Neural cell (in vitro differentiated cells): ENCODE measurements around the gene CIBAR2. TPM values are rescaled to one million over a fixed set of nuclear protein-coding genes. Genes with fewer than 3 reads are reported as not detected.

Source experiments
- H2AFZ ChIP-seq: fragments of 200-600, 300-800 bp; sonication (generic), shearing (Covaris generic); 2 replicates; pipeline ENCODE4 v1.6.0; 2014; ENCODE audit warnings: low read depth, mild to moderate bottlenecking, antibody characterized with exemption, low read length, moderate library complexity
- H3F3A ChIP-seq: fragments of 200-600 bp; shearing (Covaris generic); 2 replicates; pipeline ENCODE4 v1.6.1; 2016; ENCODE audit warnings: mild to moderate bottlenecking, moderate library complexity, mixed read lengths, antibody characterized with exemption, low read length; ENCODE audit not compliant: insufficient read depth, poor library complexity, severe bottlenecking
- H3K27ac ChIP-seq: fragments of 200-600, 300-800 bp; sonication (generic), shearing (Covaris generic); 2 replicates; pipeline ENCODE4 v1.5.1; 2014; ENCODE audit warnings: mild to moderate bottlenecking, low read length, moderate library complexity
- H3K27me3 ChIP-seq: fragments of 300-800, 200-600 bp; sonication (generic), shearing (Covaris generic); 2 replicates; pipeline ENCODE4 v1.6.0; 2014; ENCODE audit warnings: mild to moderate bottlenecking, low read depth, low read length, moderate library complexity; ENCODE audit not compliant: insufficient read depth
- H3K36me3 ChIP-seq: fragments of 300-800, 200-600 bp; sonication (generic), shearing (Covaris generic); 2 replicates; pipeline ENCODE4 v1.5.1; 2014; ENCODE audit warnings: mild to moderate bottlenecking, antibody characterized with exemption, low read length, moderate library complexity; ENCODE audit not compliant: insufficient read depth
- H3K4me2 ChIP-seq: fragments of 300-800, 200-600 bp; sonication (generic), shearing (Covaris generic); 2 replicates; pipeline ENCODE4 v1.6.0; 2014; ENCODE audit warnings: mild to moderate bottlenecking, low read length
- H3K4me3 ChIP-seq: fragments of 300-800, 200-600 bp; sonication (generic), shearing (Covaris generic); 2 replicates; pipeline ENCODE4 v1.5.1; 2014; ENCODE audit warnings: mild to moderate bottlenecking, low read length, moderate library complexity
- H3K79me2 ChIP-seq: fragments of 200-600 bp; shearing (Covaris generic); replicated peaks from 2 replicates; pipeline ENCODE4 v1.6.0; 2014; ENCODE audit warnings: mild to moderate bottlenecking, low read length, moderate library complexity; ENCODE audit not compliant: insufficient read depth
- H3K9ac ChIP-seq: fragments of 300-800, 200-600 bp; sonication (generic), shearing (Covaris generic); 2 replicates; pipeline ENCODE4 v1.6.1; 2016; ENCODE audit warnings: mild to moderate bottlenecking, low read length, mixed read lengths
- H3K9me2 ChIP-seq: fragments of 200-600 bp; shearing (Covaris generic); 2 replicates; pipeline ENCODE4 v1.6.1; 2016; ENCODE audit warnings: mild to moderate bottlenecking, low read length, mixed read lengths; ENCODE audit not compliant: insufficient read depth
- H3K9me3 ChIP-seq: fragments of 200-600, 300-800 bp; sonication (generic), shearing (Covaris generic); 2 replicates; pipeline ENCODE4 v1.6.1; 2016; ENCODE audit warnings: mild to moderate bottlenecking, mixed run types, low read length, moderate library complexity, mixed read lengths
- H4K20me1 ChIP-seq: fragments of 200-600 bp; shearing (Covaris generic); 2 replicates; pipeline ENCODE4 v1.6.1; 2016; ENCODE audit warnings: mild to moderate bottlenecking, mixed run types; ENCODE audit not compliant: insufficient read depth
- EP300 ChIP-seq: fragments of 450-650 bp; conservative IDR thresholded peaks from 2 replicates; pipeline ENCODE4 v1.6.1; 2014; ENCODE audit warnings: antibody characterized with exemption, mild to moderate bottlenecking, moderate library complexity; ENCODE audit not compliant: poor library complexity, severe bottlenecking
- EZH2 ChIP-seq: fragments of 200-600, 300-800 bp; shearing (Covaris generic), sonication (generic); IDR thresholded peaks from 2 replicates; pipeline ENCODE4 v1.6.1; 2014; ENCODE audit warnings: antibody characterized with exemption, low read length, borderline replicate concordance, mild to moderate bottlenecking; ENCODE audit not compliant: insufficient read depth, poor library complexity, severe bottlenecking
- MXI1 ChIP-seq: fragments of 450-650 bp; conservative IDR thresholded peaks from 2 replicates; pipeline ENCODE4 v1.6.1; 2014; ENCODE audit warnings: antibody characterized with exemption, mild to moderate bottlenecking; ENCODE audit not compliant: poor library complexity, severe bottlenecking
- POLR2AphosphoS5 ChIP-seq: IDR thresholded peaks from 2 replicates; pipeline ENCODE4 v1.6.1; 2012
- RAD21 ChIP-seq: fragments of 450-650 bp; conservative IDR thresholded peaks from 2 replicates; pipeline ENCODE4 v1.6.1; 2014; ENCODE audit warnings: antibody characterized with exemption, mild to moderate bottlenecking, moderate library complexity
- SMC3 ChIP-seq: fragments of 450-650 bp; conservative IDR thresholded peaks from 2 replicates; pipeline ENCODE4 v1.6.1; 2014; ENCODE audit warnings: antibody characterized with exemption, mild to moderate bottlenecking, moderate library complexity; ENCODE audit not compliant: poor library complexity
- TAF1 ChIP-seq: IDR thresholded peaks from 2 replicates; pipeline ENCODE4 v1.6.1; 2012; ENCODE audit warnings: low read depth
- polyA plus RNA-seq: library from polyadenylated mRNA; depleted of rRNA; stranded (reverse); fragments of >200 nt; gene quantifications from 2 replicates; pipeline ENCODE4 v1.2.3, GENCODE V29; 2014
- TF ChIP-seq, protein P1 (sequence below): fragments of 450-650 bp; IDR thresholded peaks from 2 replicates; pipeline ENCODE4 v1.5.1; 2014; ENCODE audit warnings: antibody characterized with exemption, mild to moderate bottlenecking, moderate library complexity; ENCODE audit not compliant: poor library complexity, severe bottlenecking
- TF ChIP-seq, protein P2 (sequence below): IDR thresholded peaks from 2 replicates; pipeline ENCODE4 v1.6.1; 2012; ENCODE audit warnings: borderline replicate concordance

CIBAR2 gene
- polyA plus RNA-seq, 1 donor from 2014 or later, result not detected

DNA sequence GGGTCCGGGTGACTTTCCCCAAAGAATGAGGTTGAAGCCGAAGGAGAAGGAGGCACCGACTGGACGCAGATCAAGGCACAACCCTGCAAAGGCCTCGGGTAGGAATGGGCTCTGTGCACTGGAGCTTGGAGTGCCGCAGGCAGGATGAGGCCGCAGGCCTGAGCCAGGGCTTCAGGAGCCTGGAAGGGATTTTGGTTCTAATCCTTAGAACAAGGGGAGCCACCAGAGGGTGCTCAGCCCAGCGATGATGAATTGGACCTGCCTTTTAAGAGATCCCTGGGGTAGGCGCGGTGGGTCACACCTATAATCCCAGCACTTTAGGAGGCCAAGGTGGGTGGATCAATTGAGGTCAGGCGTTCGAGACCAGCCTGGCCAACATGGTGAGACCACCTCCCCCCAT, 8.1 kb downstream of the CIBAR2 start:
- no peak overlapping the region for H2AFZ ChIP-seq
- H3K4me2 ChIP-seq, result no peak overlapping the region
- no peak overlapping the region for H3K9ac ChIP-seq

DNA sequence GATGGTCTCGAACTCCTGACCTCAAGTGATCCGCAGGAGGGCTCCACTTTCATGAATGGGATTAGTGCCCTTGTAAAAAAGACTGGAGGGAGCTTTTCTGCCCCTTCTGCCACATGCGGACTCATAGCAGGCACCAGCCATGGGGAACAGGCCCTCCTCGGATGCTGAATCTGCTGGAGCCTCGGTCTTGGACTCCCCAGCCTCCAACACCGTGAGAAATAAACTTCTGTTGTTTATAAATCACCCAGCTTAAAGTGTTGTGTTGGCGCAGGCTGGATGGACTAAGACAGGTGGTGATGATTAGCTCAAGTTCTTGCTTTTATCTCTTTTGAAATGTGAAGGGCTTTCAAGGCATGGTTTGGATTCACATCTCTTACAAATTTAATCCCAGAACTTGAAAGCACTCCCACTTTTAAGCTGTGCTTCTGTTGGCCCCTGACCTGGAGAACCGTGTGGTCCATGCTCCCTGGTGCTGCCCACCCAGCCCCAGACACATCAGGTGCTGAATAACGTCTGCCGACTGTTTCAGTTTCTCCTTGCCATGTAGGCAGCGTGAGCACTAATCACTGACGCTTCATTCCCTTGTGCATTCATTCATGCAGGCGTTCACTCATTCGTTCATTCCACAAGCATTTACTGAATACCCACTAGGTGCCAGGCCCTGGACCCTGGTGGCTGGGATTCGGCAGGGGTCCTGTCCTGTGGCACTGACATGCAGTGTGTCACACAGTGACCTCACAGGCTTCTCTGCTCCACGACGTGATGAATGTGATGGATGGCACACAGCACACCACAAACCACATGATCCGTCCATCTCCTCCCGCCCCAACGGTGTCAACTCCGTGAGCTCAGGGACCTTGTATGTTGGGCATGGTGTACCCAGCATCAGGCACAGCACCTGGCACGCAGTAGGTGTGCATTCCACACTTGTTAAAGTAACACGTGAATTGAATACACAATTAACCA, 8.9 kb downstream of the CIBAR2 start:
- Histone ChIP-seq H3K9ac (no peak overlapping the region), H3K36me3 (no peaks in the 10 kb centered on the region), H3K4me3 (no peak overlapping the region), H3K9me2 (no peaks in the 10 kb centered on the region), H4K20me1 (no peaks in the 10 kb centered on the region), H2AFZ (no peak overlapping the region), H3K27me3 (no peaks in the 10 kb centered on the region), H3K9me3 (no peaks in the 10 kb centered on the region), H3K27ac (no peak overlapping the region), H3F3A (no peaks in the 10 kb centered on the region), H3K79me2 (no peaks in the 10 kb centered on the region), H3K4me2 (no peak overlapping the region)
- TF ChIP-seq TAF1, result no peak
- no peak for TF ChIP-seq RAD21
- TF ChIP-seq EZH2, result no peak
- TF ChIP-seq, protein P1, sequence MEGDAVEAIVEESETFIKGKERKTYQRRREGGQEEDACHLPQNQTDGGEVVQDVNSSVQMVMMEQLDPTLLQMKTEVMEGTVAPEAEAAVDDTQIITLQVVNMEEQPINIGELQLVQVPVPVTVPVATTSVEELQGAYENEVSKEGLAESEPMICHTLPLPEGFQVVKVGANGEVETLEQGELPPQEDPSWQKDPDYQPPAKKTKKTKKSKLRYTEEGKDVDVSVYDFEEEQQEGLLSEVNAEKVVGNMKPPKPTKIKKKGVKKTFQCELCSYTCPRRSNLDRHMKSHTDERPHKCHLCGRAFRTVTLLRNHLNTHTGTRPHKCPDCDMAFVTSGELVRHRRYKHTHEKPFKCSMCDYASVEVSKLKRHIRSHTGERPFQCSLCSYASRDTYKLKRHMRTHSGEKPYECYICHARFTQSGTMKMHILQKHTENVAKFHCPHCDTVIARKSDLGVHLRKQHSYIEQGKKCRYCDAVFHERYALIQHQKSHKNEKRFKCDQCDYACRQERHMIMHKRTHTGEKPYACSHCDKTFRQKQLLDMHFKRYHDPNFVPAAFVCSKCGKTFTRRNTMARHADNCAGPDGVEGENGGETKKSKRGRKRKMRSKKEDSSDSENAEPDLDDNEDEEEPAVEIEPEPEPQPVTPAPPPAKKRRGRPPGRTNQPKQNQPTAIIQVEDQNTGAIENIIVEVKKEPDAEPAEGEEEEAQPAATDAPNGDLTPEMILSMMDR, result no peak

More for the DNA sequence above, 8.1 kb downstream of the CIBAR2 start:
- Histone ChIP-seq H4K20me1 (no peaks in the 10 kb centered on the region), H3K9me3 (no peaks in the 10 kb centered on the region), H3K27me3 (no peaks in the 10 kb centered on the region), H3F3A (no peaks in the 10 kb centered on the region), H3K9me2 (no peaks in the 10 kb centered on the region), H3K79me2 (no peaks in the 10 kb centered on the region), H3K36me3 (no peaks in the 10 kb centered on the region), H3K27ac (no peak overlapping the region), H3K4me3 (no peak overlapping the region)
- TF ChIP-seq TAF1, result no peak
- no peak for TF ChIP-seq RAD21
- TF ChIP-seq, protein P2, sequence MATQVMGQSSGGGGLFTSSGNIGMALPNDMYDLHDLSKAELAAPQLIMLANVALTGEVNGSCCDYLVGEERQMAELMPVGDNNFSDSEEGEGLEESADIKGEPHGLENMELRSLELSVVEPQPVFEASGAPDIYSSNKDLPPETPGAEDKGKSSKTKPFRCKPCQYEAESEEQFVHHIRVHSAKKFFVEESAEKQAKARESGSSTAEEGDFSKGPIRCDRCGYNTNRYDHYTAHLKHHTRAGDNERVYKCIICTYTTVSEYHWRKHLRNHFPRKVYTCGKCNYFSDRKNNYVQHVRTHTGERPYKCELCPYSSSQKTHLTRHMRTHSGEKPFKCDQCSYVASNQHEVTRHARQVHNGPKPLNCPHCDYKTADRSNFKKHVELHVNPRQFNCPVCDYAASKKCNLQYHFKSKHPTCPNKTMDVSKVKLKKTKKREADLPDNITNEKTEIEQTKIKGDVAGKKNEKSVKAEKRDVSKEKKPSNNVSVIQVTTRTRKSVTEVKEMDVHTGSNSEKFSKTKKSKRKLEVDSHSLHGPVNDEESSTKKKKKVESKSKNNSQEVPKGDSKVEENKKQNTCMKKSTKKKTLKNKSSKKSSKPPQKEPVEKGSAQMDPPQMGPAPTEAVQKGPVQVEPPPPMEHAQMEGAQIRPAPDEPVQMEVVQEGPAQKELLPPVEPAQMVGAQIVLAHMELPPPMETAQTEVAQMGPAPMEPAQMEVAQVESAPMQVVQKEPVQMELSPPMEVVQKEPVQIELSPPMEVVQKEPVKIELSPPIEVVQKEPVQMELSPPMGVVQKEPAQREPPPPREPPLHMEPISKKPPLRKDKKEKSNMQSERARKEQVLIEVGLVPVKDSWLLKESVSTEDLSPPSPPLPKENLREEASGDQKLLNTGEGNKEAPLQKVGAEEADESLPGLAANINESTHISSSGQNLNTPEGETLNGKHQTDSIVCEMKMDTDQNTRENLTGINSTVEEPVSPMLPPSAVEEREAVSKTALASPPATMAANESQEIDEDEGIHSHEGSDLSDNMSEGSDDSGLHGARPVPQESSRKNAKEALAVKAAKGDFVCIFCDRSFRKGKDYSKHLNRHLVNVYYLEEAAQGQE, result no peak
- TF ChIP-seq MXI1, result no peak
- TF ChIP-seq POLR2AphosphoS5, result no peak
- TF ChIP-seq, protein P1, result no peak
- no peak for TF ChIP-seq EP300
- no peak for TF ChIP-seq SMC3
- TF ChIP-seq EZH2, result no peak
